ENCODE results near the gene HGFAC.

Gene HGFAC

GRCh38 chr4:3445829-3446545 lies 4.2 kb downstream of the HGFAC start:
- TF ChIP-seq, protein P1, sequence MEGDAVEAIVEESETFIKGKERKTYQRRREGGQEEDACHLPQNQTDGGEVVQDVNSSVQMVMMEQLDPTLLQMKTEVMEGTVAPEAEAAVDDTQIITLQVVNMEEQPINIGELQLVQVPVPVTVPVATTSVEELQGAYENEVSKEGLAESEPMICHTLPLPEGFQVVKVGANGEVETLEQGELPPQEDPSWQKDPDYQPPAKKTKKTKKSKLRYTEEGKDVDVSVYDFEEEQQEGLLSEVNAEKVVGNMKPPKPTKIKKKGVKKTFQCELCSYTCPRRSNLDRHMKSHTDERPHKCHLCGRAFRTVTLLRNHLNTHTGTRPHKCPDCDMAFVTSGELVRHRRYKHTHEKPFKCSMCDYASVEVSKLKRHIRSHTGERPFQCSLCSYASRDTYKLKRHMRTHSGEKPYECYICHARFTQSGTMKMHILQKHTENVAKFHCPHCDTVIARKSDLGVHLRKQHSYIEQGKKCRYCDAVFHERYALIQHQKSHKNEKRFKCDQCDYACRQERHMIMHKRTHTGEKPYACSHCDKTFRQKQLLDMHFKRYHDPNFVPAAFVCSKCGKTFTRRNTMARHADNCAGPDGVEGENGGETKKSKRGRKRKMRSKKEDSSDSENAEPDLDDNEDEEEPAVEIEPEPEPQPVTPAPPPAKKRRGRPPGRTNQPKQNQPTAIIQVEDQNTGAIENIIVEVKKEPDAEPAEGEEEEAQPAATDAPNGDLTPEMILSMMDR (IDR thresholded peaks at IDR 0.05; ENCODE audit: low read depth, low read length): no peak
- no peak for DNase-seq (ENCODE audit: low read depth, low spot score)
- in situ Hi-C loops (cut with HindIII; ENCODE audit: low sequenced_read_pairs): no loop called here
- H3K4me3 ChIP-seq (ENCODE audit: low read depth, low read length): no peak overlapping the region

GRCh38 chr4:3446631-3447320 lies 5.0 kb downstream of the HGFAC start:
- in situ Hi-C loops (cut with HindIII; ENCODE audit: low sequenced_read_pairs): no loop called here
- H3K4me3 ChIP-seq (ENCODE audit: low read depth, low read length): no peak overlapping the region
- no peak for DNase-seq (ENCODE audit: low read depth, low spot score)
- TF ChIP-seq, protein P1 (IDR thresholded peaks at IDR 0.05; ENCODE audit: low read depth, low read length): no peak

GRCh38 chr4:3447431-3448395 lies 5.9 kb downstream of the HGFAC start:
- no peak overlapping the region for H3K4me3 ChIP-seq (ENCODE audit: low read depth, low read length)
- DNase-seq (ENCODE audit: low read depth, low spot score): no peak
- TF ChIP-seq, protein P1 (IDR thresholded peaks at IDR 0.05; ENCODE audit: low read depth, low read length): no peak
- in situ Hi-C loops (cut with HindIII; ENCODE audit: low sequenced_read_pairs): no loop called here

DNA sequence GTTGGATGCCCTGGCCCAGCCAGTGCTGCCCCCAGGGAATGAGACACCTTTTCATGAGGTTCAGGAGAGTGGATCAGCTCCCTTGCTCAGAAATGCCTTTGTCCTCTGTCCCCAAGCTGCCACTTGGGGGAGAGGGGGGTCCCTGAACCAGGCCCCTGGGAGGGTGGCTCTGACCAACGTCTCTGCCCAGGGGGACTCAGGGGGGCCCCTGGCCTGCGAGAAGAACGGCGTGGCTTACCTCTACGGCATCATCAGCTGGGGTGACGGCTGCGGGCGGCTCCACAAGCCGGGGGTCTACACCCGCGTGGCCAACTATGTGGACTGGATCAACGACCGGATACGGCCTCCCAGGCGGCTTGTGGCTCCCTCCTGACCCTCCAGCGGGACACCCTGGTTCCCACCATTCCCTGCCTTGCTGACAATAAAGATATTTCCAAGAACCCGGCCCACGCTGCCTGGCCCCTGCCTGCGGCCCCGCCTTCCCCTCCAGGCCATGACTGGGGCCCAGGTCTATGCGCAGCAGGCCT lies 7.3 kb downstream of the HGFAC start:
- H3K4me3 ChIP-seq (ENCODE audit: low read depth, low read length): no peak overlapping the region
- no peak for DNase-seq (ENCODE audit: low read depth, low spot score)
- in situ Hi-C loops (cut with HindIII; ENCODE audit: low sequenced_read_pairs): no loop called here

DNA sequence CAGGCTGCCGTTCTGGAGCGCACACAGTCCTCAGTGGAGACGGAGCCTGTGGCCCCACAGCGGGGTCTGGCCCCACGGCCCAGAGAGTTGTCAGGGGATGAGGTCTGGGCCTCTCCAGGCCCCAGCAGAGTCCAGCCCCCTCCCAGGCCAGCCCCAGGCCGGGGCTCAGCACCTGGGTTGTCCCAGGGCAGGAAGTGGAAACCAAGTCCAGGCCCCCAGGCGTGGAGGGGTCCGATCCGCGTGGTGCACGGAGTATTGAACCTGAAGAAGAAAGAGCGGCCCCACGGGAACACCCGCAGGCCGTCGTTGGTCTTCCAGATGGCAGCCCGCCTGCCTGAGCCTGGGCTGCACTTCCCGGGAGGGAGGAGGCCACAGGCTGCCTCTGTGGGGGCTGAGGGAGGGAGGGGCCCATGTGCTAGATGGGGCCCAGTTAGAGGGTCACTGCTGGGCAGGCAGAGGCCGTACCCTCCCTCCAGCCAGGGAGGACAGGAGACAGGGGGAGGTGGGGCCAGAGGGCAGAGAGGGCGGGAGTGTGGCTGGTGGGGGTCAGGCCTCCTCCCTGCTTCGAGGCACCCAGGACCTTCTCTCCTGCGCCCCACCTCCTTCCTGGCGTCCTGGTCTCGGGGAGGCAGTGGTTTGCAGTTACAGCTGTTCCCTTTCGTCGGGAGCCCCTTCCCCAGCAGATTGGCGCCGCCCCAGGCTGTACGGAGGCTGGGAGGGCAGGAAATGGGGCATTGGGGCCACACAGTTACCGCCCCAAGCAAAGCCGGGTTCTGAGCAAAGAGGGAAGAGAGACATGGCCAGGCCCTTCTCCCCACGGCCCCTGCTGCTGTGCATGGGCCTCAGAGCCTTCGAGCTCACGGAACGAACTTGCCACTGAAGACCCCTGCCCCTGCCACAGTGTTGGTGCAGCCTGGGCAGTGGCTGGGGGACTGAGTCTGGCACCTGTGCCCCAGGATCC lies 8.1 kb downstream of the HGFAC start:
- TF ChIP-seq, protein P1 (IDR thresholded peaks at IDR 0.05; ENCODE audit: low read depth, low read length): no peak
- H3K4me3 ChIP-seq (ENCODE audit: low read depth, low read length): no peak overlapping the region
- no peak for DNase-seq (ENCODE audit: low read depth, low spot score)
- in situ Hi-C loops (cut with HindIII; ENCODE audit: low sequenced_read_pairs): no loop called here

More for the DNA sequence above, 7.3 kb downstream of the HGFAC start:
- TF ChIP-seq, protein P1 (IDR thresholded peaks at IDR 0.05; ENCODE audit: low read depth, low read length): no peak
